ENCODE results near the gene MGLL. TPM values are rescaled to one million over a fixed set of nuclear protein-coding genes. Genes with fewer than 3 reads are reported as not detected.

The MGLL gene
- total RNA-seq, 1 experiment from 2014 or later: 12.6 TPM

DNA sequence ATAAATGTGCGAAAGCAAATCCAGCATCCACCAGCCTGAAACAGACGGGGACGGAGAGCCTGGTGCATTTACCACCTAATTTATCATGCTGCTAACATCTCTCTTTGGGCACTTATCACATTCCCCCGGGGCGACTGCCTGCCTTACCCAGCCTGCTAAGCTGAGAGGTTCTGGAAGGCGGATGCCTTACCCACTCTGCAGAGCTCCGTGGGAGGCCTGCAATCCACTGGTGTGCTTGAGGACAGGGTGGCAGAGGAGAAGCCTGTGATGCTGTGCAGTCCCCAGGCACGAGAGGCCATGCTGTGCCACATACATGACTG, 25.5 kb downstream of the MGLL start:
- H3K9me3 Mint-ChIP-seq (ENCODE audit: unreplicated experiment): no peaks in the 10 kb centered on the region
- no peak for DNase-seq (ENCODE audit: unreplicated experiment)
- TF ChIP-seq, protein P1, sequence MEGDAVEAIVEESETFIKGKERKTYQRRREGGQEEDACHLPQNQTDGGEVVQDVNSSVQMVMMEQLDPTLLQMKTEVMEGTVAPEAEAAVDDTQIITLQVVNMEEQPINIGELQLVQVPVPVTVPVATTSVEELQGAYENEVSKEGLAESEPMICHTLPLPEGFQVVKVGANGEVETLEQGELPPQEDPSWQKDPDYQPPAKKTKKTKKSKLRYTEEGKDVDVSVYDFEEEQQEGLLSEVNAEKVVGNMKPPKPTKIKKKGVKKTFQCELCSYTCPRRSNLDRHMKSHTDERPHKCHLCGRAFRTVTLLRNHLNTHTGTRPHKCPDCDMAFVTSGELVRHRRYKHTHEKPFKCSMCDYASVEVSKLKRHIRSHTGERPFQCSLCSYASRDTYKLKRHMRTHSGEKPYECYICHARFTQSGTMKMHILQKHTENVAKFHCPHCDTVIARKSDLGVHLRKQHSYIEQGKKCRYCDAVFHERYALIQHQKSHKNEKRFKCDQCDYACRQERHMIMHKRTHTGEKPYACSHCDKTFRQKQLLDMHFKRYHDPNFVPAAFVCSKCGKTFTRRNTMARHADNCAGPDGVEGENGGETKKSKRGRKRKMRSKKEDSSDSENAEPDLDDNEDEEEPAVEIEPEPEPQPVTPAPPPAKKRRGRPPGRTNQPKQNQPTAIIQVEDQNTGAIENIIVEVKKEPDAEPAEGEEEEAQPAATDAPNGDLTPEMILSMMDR (IDR thresholded peaks at IDR 0.05; ENCODE audit: unreplicated experiment): no peak
- no peaks in the 10 kb centered on the region for H3K36me3 Mint-ChIP-seq (ENCODE audit: insufficient read depth, unreplicated experiment)
- BruUV-seq (replicated peaks): no TSS peak
- H3K27ac Mint-ChIP-seq (ENCODE audit: low read depth, unreplicated experiment): no peak overlapping the region
- intact Hi-C loops (cut with micrococcal nuclease): no loop called here
- H3K4me3 Mint-ChIP-seq (ENCODE audit: unreplicated experiment): no peak overlapping the region
- POLR2A ChIA-PET: no interaction called here
- CTCF ChIA-PET: interaction anchor here (0.7 kb wide), 1 partner anchor 23 kb away, joined by 3 read pairs; no protein-coding TSS in a partner anchor
- H3K4me1 Mint-ChIP-seq (ENCODE audit: insufficient read depth, unreplicated experiment): peaks cover 28% of the 10 kb centered on the region
- no peaks in the 10 kb centered on the region for H3K27me3 Mint-ChIP-seq (ENCODE audit: insufficient read depth, unreplicated experiment)

DNA sequence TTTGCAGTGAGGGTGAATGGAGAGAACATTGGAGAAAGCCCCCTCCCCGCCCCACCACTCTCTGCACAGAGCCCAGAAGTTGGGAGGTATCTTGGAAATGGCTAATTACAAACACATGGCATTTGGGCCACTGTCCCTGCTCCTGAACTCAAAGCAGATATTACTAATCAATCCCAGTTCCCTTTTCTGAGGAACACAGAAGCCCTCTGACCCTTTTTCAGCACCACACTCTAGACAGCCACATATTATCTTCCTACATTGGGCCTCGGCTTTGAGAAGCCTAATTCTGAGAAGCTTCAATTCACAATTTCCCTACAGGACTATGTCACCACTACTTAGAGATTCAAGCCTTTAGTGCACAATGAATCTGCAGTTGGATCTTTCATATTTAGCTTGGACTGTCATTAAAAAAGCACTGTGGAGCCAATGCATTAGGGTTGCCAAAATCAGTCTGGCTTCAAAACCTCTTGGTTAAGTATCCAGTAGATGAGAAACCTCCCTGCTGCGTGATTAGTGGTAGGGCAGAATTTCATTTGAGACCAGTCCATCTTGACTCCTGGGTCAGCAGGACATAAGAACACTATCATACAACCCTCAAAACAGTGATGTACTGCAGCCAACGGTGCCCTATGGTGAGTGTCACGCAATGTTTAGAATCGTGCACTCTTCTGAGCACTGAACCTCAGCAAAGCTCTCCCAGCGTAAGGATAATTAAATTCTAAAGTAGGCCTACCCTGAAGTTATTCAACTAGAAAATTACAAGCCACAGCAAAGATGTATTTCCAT, 26.1 kb downstream of the MGLL start:
- Mint-ChIP-seq H3K27ac (ENCODE audit: low read depth, unreplicated experiment) (no peak overlapping the region), H3K4me3 (ENCODE audit: unreplicated experiment) (no peak overlapping the region), H3K27me3 (ENCODE audit: insufficient read depth, unreplicated experiment) (no peaks in the 10 kb centered on the region), H3K4me1 (ENCODE audit: insufficient read depth, unreplicated experiment) (peaks cover 33% of the 10 kb centered on the region), H3K36me3 (ENCODE audit: insufficient read depth, unreplicated experiment) (no peaks in the 10 kb centered on the region), H3K9me3 (ENCODE audit: unreplicated experiment) (no peaks in the 10 kb centered on the region)
- DNase-seq (ENCODE audit: unreplicated experiment): no peak
- ChIA-PET CTCF (no interaction called here), POLR2A (no interaction called here)
- no TSS peak for BruUV-seq (replicated peaks)
- intact Hi-C loops (cut with micrococcal nuclease): no loop called here
- TF ChIP-seq, protein P1 (IDR thresholded peaks at IDR 0.05; ENCODE audit: unreplicated experiment): no peak

GRCh38 chr3:127794972-127795371, 27.3 kb downstream of the MGLL start:
- no peak for DNase-seq (ENCODE audit: unreplicated experiment)
- ChIA-PET POLR2A (no interaction called here), CTCF (interaction anchor here (0.6 kb wide), 1 partner anchor 9 kb away, joined by 4 read pairs; no protein-coding TSS in a partner anchor)
- Mint-ChIP-seq H3K27ac (ENCODE audit: low read depth, unreplicated experiment) (no peak overlapping the region), H3K27me3 (ENCODE audit: insufficient read depth, unreplicated experiment) (no peaks in the 10 kb centered on the region), H3K9me3 (ENCODE audit: unreplicated experiment) (no peaks in the 10 kb centered on the region), H3K4me1 (ENCODE audit: insufficient read depth, unreplicated experiment) (peaks cover 32% of the 10 kb centered on the region), H3K4me3 (ENCODE audit: unreplicated experiment) (no peak overlapping the region), H3K36me3 (ENCODE audit: insufficient read depth, unreplicated experiment) (no peaks in the 10 kb centered on the region)
- intact Hi-C loops (cut with micrococcal nuclease): no loop called here
- no TSS peak for BruUV-seq (replicated peaks)
- TF ChIP-seq, protein P1 (IDR thresholded peaks at IDR 0.05; ENCODE audit: unreplicated experiment): no peak

DNA sequence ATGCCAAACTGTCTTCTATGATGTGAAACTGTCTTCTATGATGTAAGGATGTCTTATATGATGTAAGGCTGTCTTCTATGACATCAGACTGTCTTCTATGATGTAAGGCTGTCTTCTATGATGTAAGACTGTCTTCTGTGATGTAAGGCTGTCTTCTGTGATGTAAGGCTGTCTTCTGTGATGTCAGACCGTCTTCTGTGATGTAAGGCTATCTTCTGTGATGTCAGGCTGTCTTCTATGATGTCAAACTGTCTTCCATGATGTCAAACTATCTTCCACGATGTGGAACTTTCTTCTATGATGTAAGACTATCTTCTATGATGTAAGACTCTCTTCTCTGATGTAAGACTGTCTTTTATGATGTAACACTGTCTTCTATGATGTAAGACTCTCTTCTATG, 27.9 kb downstream of the MGLL start:
- Mint-ChIP-seq H3K36me3 (ENCODE audit: insufficient read depth, unreplicated experiment) (no peaks in the 10 kb centered on the region), H3K4me1 (ENCODE audit: insufficient read depth, unreplicated experiment) (peaks cover 30% of the 10 kb centered on the region)

More for the DNA sequence above, 27.9 kb downstream of the MGLL start:
- DNase-seq (ENCODE audit: unreplicated experiment): no peak
- Mint-ChIP-seq H3K9me3 (ENCODE audit: unreplicated experiment) (no peaks in the 10 kb centered on the region), H3K4me3 (ENCODE audit: unreplicated experiment) (no peak overlapping the region), H3K27ac (ENCODE audit: low read depth, unreplicated experiment) (no peak overlapping the region), H3K27me3 (ENCODE audit: insufficient read depth, unreplicated experiment) (no peaks in the 10 kb centered on the region)
- CTCF ChIA-PET: interaction anchor here (1.1 kb wide), 1 partner anchor 28 kb away, joined by 7 read pairs; no protein-coding TSS in a partner anchor
- intact Hi-C loops (cut with micrococcal nuclease): no loop called here
- no TSS peak for BruUV-seq (replicated peaks)
- POLR2A ChIA-PET: no interaction called here
- TF ChIP-seq, protein P1 (IDR thresholded peaks at IDR 0.05; ENCODE audit: unreplicated experiment): no peak

All from MCF 10A (cell line).